HG03432 (cell line): ENCODE results near the gene FOXP2.
"Not testable (repeated sequence)": the region's sequence is repeated elsewhere in the genome, so short reads cannot be mapped to it uniquely, and the experiment has no call there.

Experiments used
- ATAC-seq: cut with Tn5 transposase; IDR thresholded peaks from one replicate; pipeline ENCODE4 v1.9.1; 2021; ENCODE audit warnings: mild to moderate bottlenecking, moderate library complexity; ENCODE audit not compliant: unreplicated experiment

Gene FOXP2

GRCh38 chr7:114419441-114420272 lies 5.0 kb downstream of the FOXP2 start:
- no peak for ATAC-seq

DNA sequence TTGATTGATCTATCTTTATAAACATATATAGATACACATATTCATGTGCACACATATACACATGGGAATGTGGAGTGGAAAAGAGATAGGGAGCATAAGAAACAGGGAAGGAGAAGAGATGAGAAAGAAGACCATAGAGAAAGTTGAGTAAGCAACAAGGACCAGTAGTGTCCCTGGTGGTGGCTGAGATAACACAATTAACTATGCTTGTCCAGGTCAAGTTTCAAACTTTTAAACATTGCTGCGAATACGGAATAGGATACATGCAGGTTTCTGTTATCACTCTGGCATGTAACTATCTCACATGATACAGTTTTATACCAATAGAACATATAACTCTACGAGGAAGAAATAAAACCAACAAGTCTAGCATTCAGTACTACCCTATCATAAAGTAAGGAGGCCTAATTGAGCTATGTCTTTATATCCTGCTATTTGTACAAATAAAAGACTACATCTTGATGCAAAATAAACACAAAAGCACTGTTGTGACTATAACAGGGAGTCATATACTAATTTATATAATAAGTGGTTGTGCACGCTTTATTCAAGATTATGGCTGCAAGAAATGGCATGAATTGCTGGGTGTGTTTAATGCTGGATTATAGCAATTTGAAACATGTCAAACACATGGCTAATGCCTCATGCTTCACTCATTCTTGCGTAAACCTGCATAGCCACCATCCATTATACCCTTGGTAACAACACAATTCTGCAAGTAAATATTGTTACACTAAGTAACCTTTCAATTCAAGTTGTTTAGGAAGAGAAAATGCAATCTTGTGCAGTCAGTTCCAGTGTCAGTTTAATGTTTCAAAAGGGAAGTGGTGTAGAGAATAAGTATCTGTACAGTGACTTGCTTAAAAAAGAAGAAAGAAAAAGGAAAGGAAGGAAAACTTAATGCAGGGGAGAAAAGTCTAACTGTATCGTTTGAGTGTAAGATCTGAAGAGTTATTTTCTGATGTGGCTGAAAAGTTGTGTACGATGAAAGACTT lies 8.2 kb downstream of the FOXP2 start:
- ATAC-seq, result peak; percentile 58

- ATAC-seq, result no peak
These were observed 11.8 kb downstream of the FOXP2 start for GRCh38 chr7:114426382-114426781.

- ATAC-seq, result peak; percentile 40
These were observed 12.2 kb downstream of the FOXP2 start for GRCh38 chr7:114426824-114427223.

DNA sequence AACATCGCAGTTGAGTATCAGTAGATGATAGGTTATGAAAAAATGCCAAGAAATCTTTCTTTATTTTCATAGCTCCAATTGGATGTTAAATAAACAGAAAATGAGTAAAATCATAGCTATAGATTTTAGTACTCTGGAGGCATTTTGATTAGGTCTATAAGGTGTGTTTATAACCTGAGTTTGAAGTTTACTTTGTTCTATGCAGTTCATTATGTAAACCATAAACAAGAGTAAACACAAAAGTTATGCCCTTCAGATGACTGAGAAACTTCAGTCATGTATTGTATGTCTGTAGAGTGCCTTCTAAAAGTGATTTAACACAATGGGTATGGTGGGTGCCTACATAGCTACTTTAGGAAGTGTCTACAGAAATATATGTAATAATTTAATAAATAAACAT lies 13.6 kb downstream of the FOXP2 start:
- ATAC-seq, result no peak

- no peak for ATAC-seq
These were observed 16.6 kb downstream of the FOXP2 start for GRCh38 chr7:114431189-114431588.

- no peak for ATAC-seq
These were observed 17.4 kb downstream of the FOXP2 start for GRCh38 chr7:114432061-114432460.

- ATAC-seq, result no peak
These were observed 18.1 kb downstream of the FOXP2 start for GRCh38 chr7:114432703-114433102.

DNA sequence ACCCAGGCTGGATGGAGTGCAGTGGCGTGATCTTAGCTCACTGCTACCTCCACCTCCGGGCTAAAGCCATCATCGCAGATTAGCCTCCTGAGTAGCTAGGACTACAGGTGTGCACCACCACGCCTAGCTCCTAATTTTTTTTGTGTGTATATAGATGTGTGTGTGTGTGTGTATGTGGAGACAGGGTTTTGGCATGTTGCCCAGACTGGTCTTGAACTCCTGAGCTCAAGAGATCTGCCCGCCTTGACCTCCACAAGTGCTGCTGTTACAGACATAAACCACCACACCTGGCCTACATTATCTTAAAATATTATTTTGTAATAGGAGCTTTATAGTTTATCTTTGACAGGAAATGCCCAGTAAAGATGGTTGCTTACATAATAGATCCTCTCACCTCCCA lies 25.0 kb downstream of the FOXP2 start:
- no peak for ATAC-seq

DNA sequence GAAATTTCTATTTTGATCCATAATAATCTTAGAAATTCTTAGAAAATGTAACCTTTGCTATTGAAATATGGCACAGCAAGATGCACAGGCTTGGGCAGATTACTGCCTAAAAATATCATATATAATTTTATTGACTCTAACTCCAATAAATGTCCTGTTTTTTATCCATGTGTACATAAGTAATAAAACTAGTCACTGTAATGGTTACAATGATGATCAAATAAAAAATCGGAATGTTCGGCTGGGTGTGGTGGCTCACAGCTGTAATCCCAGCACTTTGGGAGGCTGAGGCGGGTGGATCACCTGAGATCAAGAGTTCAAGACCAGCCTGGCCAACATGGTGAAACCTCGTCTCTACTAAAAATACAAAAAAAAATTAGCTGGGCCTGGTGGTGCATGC lies 26.3 kb downstream of the FOXP2 start:
- not testable (repeated sequence) for ATAC-seq

GRCh38 chr7:114444196-114444595 lies 29.6 kb downstream of the FOXP2 start:
- no peak for ATAC-seq

DNA sequence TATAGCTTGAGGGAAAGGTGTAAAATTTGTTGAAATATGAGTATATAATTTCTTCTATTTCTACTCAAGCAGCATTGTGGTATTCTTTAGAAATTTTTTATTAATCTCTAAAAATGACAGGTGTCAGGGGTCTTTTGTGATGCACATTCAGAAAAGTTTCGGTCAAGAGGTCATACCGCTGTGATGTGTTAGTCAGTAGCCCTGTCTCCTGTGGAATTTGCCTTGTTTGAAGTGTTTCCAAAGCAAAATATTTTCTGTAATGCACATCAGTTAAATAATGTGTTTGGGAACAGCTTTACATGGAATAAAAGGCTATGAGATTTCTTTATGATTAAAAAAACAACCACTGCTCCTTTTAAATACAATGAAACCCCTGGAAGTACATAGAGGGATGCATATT lies 35.8 kb downstream of the FOXP2 start:
- ATAC-seq, result no peak

- ATAC-seq, result no peak
These were observed 45.0 kb downstream of the FOXP2 start for GRCh38 chr7:114459574-114459973.

DNA sequence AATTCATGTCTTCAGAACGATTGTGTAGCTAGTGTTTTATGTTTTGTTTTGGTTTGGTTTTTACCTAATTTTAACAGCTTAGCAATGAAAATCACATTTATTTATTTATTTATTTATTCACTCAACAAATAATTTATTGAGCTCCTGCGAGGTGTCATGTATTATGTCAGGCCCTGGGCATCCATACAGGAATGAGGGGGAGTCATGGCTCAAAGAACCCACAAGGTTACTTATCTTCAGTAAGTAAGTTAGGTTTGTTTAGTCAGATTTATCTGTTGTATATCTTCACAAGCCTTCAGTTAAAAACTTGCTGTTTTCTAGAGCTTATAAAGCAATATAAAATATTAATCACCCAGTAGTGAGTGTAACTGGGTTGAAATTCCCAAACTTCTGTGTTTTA lies 45.4 kb downstream of the FOXP2 start:
- ATAC-seq, result no peak

GRCh38 chr7:114466917-114467316 lies 52.3 kb downstream of the FOXP2 start:
- no peak for ATAC-seq

DNA sequence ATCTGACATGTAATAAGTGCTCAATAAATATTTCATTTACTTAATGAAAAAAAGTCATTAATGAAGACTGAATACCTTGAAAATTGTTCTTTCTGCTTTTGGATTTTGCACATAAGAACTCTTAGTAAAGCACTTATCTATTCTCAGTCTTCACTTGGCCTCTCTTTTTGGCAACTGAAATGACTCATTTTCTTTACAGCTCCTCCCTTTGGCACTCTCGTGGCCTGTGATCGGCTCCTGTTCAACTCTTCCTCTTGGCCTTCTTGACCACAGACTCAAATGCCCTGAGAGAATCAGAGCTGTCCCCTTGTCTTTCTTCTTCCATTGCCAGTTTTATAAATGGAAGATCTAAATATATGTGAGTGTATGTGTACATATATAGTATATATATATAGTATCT lies 54.2 kb downstream of the FOXP2 start:
- ATAC-seq, result no peak

- ATAC-seq, result no peak
These were observed 58.4 kb downstream of the FOXP2 start for GRCh38 chr7:114472896-114473512.

DNA sequence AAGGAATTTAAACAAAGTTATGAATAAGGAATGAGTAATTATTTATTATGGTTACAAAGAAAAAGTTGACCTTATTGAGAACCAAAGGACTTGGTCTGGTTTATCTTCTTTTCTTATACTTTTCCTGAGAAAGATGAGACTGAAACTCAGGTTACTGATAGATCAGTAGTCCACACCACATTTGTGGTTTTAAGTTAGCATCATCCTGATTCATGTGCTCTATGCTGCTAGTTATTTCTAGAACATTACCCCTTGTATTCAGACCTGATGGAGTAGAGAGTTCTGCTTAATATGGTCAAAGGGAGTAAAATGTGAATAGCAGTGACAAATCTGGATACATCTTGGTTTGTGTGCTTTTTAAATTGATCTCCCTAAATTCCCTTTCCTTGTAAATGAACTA lies 63.8 kb downstream of the FOXP2 start:
- ATAC-seq, result no peak

DNA sequence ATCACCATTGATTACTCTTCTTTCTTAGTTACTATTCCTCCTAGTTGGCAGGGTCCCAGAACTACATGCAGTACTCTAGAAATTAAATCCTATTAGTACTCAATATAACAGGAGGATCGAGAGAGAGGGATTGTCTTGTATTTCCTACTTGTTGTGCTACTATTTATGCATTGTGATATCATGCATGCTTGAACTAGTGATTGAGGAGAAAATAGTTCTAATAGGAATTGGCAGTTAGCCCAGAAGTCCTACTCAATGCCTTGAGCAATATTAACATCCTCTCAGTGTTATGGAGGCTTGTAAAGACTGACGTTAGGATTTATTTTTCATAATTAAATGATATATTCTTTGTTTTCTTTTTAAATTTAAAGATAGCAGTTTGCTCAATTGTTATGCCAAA lies 67.4 kb downstream of the FOXP2 start:
- ATAC-seq, result no peak

DNA sequence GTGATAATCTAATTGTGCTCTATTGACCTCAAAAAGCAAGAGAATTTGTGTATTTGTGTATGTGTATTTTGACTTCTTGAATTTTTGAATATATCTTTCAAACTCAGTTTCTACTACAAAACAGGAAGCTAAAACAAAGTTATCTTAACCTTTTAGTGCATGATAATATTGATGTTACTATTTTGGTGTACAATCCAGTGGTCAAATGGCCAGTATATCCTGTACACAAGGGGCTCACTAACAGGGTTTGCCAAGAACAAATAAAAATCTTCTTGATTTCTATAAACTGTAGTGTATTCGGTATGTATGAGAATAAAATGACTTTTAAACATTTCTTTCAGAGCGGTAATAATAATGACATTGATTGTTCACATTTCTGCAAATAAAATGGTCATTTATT lies 69.6 kb downstream of the FOXP2 start:
- ATAC-seq, result no peak

DNA sequence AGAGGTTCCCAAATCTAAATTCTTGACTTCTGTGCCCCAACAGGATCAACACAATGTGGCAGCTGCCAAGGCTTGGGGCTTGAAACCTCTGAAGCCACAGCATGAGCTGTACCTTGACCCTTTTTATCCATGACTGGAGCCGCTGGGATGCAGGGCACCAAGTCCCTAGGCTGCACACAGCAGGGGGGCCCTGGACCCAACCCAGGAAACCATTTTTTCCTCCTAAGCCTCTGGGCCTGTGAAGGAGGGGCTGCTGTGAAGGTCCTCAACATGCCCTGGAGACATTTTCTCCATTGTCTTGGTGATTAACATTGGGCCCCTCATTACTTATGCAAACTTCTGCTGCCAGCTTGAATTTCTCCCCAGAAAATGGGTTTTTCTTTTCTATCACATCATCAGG lies 72.6 kb downstream of the FOXP2 start:
- no peak for ATAC-seq
